GM20000 (cell line): ENCODE results near the gene MTG2.
A peak's percentile ranks its signal among the peaks of the same experiment; 100 is the strongest.

Source experiments
- DNase-seq: peaks from one replicate; pipeline ENCODE4 v3.0.0; 2012; ENCODE audit warnings: low spot score
- TF ChIP-seq, protein P1 (sequence below): IDR thresholded peaks from 2 replicates; pipeline ENCODE4 v1.5.1; 2012; ENCODE audit warnings: mild to moderate bottlenecking, control low read depth; ENCODE audit errors: extremely low read depth, missing control alignments

The MTG2 gene

DNA sequence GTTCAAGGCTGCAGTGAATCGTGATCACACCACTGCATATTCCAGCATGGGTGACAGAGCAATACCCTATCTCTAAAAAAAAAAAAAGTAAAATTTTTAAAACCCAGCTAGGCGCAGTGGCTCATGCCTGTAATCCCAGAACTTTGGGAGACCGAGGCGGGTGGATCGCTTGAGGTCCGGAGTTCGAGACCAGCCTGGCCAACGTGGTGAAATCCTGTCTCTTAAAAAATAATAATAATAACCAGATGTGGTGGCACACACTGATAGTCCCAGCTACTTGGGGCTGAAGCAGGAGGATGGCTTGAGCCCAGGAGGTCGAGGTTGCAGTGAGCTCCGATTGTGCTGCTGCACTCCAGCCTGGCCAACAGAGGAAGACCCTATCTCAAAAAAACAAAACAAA lies 13.5 kb downstream of the MTG2 start:
- TF ChIP-seq, protein P1, sequence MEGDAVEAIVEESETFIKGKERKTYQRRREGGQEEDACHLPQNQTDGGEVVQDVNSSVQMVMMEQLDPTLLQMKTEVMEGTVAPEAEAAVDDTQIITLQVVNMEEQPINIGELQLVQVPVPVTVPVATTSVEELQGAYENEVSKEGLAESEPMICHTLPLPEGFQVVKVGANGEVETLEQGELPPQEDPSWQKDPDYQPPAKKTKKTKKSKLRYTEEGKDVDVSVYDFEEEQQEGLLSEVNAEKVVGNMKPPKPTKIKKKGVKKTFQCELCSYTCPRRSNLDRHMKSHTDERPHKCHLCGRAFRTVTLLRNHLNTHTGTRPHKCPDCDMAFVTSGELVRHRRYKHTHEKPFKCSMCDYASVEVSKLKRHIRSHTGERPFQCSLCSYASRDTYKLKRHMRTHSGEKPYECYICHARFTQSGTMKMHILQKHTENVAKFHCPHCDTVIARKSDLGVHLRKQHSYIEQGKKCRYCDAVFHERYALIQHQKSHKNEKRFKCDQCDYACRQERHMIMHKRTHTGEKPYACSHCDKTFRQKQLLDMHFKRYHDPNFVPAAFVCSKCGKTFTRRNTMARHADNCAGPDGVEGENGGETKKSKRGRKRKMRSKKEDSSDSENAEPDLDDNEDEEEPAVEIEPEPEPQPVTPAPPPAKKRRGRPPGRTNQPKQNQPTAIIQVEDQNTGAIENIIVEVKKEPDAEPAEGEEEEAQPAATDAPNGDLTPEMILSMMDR, result no peak
- no peak for DNase-seq

DNA sequence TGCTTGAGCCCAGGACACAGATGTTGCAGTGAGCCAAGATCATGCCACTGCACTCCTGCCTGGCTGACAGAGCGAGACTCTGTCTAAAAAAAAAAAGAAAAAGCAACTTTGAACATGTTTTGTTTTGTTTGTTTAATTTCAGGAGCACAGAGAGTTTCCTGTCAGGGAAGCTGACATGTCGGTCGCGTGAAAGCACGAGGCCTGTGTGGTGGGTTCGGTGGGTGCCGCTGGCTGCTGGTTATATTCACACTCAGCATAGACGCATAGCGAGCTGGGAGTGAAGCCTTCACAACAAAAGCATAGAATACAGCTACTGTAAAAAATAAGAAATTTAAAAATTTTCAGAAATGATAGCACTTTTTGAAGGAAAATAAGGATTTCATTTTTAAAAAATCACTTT lies 14.5 kb downstream of the MTG2 start:
- no peak for DNase-seq
- TF ChIP-seq, protein P1, result no peak

DNA sequence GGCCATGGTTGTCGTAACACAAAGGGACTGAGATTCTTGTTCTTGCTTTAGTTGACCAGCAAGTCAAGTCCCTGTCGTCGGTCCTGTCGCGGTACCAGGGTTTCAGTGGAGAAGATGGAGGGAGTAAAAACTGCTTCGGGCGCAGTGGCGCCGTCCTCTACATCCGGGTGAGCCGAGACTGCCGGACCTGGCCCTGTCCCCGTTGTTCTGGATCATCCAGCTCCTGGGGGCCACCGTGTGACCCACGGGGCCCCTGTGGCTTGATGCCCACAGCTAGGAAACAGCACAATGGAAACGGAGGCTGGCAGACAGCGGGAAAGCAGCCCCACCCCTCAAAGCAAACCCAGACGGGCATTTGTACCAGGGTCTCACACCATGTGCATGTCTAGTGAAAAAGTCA lies 15.0 kb downstream of the MTG2 start:
- DNase-seq, result no peak
- TF ChIP-seq, protein P1, result no peak

DNA sequence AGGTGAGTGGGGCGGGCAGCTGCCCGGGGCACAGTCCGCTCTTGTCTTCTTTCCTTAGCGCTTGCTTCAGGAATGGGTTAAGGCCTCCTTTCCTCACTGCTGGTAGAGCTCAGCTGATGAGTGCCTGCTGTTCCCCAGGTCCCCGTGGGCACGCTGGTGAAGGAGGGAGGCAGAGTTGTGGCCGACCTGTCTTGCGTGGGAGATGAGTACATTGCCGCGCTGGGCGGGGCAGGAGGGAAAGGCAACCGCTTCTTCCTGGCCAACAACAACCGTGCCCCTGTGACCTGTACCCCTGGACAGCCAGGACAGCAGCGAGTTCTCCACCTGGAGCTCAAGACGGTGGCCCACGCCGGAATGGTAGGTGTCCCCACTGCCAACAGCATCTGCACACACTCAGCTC lies 15.7 kb downstream of the MTG2 start:
- TF ChIP-seq, protein P1, result no peak
- no peak for DNase-seq

DNA sequence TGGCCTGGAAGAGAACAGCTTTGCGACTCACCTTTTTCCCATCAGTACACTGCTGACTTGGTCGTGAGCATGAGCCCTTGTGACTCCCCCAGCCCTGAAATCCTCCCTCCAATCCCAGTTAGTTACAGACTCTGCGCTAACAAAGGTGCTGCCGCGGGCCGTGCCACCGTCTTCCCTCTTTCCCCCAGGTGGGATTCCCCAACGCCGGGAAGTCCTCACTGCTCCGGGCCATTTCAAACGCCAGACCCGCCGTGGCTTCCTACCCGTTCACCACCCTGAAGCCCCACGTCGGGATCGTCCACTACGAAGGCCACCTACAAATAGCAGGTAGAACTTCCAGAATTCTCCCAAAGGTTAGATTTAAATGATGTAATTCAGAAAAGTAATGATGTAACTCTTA lies 16.1 kb downstream of the MTG2 start:
- TF ChIP-seq, protein P1, result no peak
- no peak for DNase-seq

DNA sequence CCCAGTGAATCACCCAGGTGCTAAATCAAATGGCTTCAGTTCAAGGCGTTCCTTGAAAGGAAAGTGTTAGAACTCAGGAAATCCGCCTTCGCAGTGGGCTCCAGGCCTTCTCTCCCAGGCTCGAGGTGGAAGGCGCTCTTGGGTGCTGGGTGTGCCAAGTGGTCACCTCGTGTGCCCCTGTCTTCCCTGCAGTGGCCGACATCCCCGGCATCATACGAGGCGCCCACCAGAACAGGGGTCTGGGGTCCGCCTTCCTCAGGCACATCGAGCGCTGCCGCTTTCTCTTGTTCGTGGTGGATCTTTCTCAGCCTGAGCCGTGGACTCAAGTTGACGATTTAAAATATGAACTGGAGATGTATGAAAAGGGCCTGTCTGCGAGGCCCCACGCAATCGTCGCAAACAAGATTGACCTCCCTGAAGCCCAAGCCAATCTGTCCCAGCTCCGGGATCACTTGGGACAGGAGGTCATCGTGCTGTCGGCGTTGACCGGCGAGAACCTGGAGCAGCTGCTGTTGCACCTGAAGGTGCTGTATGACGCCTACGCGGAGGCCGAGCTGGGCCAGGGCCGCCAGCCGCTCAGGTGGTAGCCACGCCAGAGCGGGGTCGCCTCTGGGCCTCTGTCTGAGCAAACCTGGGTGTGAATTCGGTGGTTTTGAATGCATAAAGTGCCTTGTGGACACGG lies 17.8 kb downstream of the MTG2 start:
- TF ChIP-seq, protein P1, result no peak
- DNase-seq, result no peak

DNA sequence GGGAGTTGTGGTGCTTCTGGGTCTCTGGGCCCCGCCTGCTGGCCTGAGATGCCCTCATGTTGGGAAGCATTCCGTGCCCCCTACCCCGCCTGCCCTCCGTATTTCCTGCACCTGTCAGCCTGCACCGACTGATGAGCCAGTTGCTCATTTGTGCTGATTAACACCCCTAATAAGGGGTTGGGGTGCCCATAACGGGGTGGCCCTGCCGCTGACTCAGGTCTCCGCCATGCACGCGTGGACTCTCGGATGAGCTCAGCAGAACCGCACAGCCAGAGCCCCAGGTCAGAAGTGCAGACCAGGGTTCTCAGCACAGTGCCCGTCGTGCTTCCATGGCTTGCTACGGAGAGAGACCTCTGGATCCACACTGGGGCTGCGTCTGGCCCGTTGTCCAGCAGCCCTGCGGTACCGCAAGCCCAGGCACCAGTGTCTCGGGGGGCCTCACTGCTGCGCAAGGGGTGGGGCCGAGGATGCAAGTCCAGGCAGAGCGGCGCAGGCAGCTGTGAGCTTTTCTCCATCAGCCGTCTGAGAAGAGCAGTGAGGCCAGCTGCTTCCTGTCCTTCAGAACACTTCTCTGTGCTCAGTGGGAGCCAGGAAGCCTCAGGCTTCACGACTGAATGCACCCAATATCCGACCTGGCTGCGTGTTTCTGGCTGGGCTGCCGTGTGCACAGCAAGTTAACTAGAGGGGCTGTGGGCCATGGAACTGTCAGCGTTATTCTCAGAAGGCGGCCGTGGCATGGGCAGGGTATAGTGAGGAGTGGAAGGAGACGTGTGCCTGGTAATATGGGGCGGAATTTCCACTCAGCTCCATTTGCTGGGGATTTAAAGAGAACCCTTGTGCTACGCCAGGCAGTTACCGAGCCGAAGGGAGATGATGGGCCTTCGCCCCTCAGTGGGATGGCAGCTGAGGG lies 18.6 kb downstream of the MTG2 start:
- DNase-seq, result peak; percentile 81
- TF ChIP-seq, protein P1, result no peak
